Measurements from ENCODE around the gene OPALIN.
A peak's percentile ranks its signal among the peaks of the same experiment; 100 is the strongest.

The OPALIN gene

DNA sequence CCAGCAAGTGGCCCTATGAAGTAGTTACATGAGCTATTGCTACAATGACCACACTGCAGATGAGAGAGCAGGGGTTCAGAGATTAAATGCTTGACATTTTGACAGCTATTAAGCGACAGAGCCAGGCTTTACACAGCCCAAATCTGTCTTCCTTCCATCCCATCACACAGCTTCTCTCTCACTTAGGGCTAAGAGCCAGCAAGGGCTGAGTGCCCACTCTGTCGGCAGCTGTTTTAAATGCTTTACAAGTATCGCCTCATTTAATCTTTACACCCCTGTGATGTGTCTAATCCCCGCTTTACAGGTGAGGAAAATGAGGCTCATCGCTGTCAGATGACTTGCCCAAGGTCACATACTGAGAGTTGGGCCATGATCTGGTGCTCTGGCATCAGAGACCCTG, 15.2 kb upstream of the OPALIN start:
- DNase-seq (ENCODE audit: low spot score) = no peak

DNA sequence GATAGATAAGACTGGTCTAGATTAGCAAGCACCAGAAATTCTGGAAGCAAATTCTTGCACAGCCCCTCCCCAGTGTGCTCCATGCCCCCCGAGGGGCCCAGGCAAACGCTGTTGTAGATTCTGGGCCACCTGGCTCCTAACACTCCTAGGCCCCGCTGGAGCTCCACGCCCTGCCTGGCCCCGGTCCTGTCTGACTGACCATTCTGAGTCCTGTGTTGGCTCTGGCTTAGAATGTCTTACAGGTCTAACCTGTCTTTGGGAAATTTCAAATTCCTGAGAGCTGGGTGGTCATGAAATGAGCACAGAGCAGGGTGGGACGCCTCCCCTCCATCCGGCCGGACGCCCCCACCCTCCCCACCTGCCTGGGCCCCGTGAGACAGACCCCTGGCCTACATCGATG, 12.6 kb upstream of the OPALIN start:
- no peak for DNase-seq (ENCODE audit: low spot score)

DNA sequence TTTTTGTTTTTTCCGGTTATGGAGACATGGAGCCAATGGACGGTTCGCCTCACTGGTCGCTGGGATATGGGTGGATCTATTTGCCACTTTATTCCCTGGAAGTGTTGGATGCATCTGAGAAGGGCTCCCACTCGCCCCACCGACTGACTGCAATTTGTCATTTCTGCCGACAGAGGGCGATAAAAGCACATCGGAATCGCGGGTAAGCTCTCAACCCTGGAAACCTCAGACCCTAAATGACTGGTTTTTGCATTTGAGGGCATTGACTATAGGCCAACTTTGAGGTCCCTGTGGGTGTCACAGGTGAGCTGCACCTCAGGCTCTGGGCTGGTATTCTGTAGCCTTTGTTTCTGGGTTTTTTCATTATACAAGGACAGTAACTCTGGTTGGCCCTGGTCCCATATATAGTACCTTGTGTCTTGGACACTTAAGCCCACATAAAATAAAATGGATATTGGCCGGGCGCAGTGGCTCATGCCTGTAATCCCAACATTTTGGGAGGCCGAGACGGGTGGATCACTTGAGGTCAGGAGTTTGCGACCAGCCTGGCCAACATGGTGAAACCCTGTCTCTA, 11.9 kb upstream of the OPALIN start:
- peak; percentile 63 for DNase-seq (ENCODE audit: low spot score)

DNA sequence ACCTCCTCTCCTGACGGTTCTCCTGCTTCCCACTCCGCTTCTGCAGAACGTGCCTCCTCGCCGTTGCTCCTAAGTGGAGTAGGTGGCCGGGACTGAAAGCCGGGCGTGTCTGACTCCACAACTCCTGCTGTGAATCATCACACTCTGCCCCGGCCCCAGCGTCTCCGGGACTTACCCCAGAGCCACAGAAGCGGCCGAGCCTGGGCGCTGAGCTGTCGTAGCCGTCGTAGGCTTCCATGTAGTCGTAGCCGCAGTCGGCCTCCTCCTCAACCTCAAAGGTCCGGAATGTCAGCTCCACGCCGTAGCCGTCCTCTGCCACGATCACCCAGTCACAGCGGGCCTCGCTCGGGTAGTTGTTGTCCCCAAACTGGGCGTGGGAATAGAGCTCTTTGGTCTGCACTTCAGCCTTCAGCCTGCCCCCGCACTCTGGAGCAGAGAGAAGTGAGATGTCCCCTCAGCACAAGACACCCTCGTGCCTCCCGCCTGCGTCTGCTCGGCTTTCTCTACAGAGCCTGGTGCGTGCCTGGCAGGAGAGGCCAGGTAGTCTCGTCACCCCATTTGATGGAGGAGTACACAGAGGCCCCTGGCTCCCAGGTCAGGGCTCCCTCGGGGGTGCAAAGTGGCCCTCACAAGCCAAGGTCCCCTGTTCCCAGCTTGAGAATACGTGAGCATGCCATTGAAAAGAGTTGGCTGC, 11.2 kb upstream of the OPALIN start:
- peak; percentile 51 for DNase-seq (ENCODE audit: low spot score)

DNA sequence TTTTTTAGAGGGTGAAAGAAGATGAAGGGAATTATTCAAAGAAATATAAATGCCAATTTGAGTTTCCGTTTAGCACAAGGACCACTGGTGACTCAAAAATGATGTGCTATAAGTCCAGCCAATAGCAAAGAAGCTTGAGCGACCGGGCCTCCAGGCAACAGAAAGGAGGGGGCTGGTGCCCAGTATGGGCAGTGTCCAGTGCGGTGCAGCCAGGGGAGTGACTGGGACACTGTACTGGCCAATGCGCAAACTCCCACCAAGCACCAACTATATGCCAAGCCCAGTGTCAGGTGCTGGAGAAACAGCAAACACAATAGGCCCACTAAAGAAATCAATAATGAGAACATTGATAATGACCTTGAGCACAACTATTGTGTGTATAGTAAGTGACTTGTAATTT, 10.2 kb upstream of the OPALIN start:
- no peak for DNase-seq (ENCODE audit: low spot score)

DNA sequence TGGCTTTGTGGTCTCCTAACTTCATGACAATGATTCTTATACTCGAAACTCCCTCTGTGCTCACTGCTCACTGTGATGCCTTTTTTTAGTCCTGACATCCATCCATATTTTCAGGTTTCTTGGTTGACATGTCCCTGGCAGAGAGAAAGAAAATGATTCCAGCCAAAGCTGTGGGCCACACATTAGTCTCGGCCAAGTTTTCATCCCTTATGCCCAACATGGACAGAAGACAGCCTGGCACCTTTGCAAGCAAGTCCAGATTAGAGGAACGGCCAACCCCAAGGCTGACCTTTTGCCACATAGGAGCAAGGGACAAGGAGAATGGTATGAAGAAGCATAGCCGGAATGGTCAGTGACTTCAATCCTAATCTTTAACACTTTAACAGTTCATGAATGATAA, 8.7 kb upstream of the OPALIN start:
- DNase-seq (ENCODE audit: low spot score) = no peak

DNA sequence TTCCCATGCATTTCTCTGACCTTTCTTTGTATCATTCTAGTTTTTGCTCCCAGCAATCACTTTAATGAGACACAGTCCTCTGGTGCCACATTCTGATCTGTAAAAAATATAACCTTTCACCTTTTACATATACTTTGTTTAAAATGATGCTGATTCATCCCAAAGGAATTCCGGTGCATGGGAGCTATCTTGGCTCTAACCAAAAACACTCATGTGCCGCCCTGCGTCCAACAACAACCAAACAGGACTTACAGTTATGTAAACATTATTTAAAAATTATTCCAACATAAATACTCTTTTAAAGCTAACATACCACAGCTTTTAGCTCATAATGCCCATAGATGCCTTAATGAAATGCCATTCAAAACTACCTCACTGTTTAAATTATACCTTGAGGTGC, 7.7 kb upstream of the OPALIN start:
- peak; percentile 24 for DNase-seq (ENCODE audit: low spot score)

DNA sequence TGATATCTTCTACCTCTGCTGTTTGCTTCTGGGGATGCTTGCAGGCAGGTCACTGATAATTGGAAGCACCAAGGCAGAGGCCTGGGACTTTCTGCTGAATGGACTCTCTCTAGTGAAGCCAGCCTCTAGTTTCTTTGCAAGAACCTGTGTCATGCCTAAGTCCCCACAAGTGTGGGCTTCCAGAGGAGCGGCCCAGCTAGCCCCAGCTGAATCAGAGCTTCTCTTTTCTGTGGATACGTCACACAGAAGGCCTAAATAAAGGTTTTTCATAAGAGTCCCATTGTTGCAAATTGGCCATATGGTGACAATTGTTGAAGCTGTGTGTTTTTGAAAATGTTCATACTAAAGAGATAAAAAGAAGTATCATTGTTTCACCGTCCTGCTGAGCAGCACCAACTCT, 6.8 kb upstream of the OPALIN start:
- no peak for DNase-seq (ENCODE audit: low spot score)

DNA sequence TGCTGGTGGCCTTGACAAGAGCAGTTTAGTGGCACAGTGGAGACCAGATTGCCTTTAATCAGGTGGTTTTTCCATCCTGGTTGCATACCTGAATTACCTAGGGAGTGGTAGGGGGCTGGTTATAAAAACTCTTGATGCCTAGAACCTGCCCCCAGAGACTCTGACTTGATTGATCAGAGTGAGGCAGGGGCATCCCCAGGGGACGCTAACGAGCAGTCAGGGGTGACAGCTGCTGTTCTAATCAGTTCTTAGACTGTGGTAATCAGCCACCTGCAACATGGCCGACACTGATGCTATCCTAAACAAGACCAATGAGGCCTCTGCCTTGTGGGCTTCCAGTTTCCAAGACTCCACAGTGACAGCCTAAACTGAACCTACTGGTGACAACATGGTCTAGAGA, 2.0 kb upstream of the OPALIN start:
- DNase-seq (ENCODE audit: low spot score) = no peak

DNA sequence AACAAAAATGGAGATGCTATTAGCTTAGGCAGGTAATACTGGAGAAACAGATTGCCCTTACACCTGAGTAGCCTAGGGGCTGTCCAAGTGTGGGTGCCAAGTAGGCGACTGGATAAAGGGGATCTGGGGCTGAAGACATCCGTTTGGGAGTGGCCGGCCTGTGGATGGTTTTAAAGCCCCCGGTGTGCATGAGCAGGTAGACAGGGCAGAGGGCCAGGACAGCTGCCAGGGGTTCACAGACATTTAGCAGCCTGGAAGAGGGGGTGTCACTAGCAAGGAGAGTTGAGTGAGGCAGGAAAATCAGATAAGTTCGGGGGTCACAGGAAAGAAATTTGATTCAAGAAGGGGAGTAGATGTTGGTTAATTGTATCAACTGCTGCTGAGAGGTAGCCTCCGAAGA, 1.5 kb upstream of the OPALIN start:
- no peak for DNase-seq (ENCODE audit: low spot score)

DNA sequence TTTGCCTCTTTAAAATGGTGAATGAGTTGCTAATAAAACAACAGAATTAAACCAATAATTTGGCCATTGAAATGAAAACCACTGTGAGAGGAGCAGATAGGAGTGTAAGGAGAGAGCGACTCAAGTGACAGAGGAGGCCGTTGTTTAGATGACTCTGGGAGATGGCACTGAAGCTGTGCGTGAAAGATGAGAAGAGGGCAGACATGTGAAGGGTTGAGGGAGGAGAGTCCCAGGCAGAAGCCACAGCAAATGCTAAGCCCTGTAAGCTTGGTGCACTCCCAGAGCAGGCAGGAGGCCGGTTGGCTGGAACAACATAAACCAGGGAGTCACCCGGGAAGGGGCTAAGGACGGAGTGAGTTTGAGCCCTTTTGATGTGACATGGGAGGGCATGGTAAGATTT, 814 bp upstream of the OPALIN start:
- no peak for DNase-seq (ENCODE audit: low spot score)

DNA sequence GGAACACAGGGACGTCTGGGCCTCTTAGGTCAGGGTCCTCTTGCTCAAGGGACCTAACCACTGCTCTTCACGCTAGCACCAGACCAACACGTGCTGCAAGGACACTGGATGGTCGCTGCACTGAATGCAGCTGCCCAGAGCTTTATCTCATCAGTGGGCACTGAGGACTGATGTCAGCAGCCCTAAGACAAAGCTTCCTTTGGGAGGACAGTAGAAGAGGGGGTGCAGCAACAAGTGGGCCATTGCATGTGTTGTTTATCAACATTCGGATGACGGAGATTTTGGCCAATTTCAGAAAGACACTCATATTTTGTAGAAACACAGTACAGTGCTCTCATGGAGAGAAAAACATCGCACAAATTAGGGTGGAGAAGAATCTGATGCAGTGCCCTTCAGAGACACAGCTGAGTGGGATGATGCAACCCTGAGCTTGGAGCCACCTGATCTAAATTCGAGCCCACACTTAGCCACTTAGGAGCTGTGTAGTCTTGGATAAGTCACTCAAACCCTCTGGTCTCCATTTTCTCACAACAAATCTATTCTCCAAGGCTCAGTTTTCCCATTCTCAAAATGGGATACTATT, 1.7 kb downstream of the OPALIN start:
- no peak for DNase-seq (ENCODE audit: low spot score)

DNA sequence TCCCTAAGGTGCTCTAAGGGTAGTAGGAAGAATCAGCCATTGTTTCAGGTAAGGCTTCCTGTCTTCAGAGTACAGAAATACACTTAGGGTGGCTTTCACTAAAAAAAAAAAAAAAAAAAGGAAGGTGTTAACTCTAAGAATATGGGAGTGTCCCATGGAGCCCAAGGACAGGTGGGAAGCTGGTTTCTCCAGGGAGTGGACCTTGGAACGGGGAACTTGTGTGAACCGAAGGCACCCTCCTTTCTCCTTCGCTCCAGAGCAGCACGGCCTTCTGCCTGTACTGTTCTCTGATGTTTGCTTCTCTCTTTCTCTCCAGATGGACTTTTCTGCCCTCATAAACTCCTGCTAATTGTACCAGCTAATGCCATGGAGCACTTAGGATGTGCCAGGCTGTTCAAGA, 6.2 kb downstream of the OPALIN start:
- no peak for DNase-seq (ENCODE audit: low spot score)

DNA sequence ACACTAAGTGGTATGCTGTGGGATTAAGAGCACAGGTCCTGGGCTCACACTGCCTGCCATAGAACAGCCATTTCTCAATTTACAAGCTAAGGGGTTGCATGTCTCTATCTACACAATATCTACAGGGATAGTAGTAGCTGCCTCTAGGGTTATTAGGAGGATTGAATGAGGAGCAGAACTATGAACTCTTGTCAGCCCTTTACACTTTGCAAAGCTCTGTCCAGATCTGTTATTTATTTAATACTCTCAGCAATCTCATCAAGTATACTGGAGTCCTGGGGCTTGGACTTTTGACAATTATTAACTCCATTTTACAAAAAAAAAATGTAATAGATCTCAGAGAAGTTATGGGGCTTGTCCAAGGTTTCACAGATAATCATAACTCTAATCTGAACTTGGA, 6.8 kb downstream of the OPALIN start:
- DNase-seq (ENCODE audit: low spot score) = no peak

DNA sequence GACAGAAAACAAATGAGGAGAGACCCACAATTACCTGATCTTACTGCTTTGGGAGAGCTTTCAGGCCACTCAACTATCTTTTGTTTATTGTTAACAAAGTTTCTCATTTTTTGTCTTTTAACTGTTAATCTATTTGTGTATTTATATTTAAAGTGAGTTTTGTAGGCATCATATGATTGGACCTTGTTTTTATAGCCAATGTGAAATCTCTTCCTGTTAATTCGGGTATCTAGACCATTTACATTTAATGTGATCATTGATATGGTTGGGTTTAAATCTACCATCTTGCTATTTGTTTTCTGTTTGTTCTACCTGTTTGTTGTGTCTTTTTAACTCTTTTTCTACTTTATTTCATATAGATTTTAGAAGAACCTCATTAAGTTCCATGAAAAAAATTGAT, 12.5 kb downstream of the OPALIN start:
- DNase-seq (ENCODE audit: low spot score) = no peak

DNA sequence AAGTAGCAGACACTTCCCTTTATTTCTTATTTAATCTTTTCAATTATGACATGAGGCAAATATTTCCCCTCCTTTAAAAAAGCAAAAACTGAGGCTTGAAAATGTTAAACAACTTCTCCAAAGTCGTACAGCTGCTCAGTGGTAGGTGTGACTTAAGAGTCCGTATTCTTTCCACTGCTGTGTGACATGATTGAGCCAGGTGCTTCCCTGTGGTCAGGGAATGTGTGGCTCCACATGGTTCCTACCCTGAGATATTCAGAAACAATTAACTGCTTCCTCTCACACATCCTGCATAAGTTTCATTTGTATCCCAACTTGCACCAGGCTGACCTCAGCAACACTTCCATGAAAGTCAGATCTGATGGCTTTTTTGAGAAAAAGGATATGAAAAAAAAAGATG, 13.6 kb downstream of the OPALIN start:
- no peak for DNase-seq (ENCODE audit: low spot score)

DNA sequence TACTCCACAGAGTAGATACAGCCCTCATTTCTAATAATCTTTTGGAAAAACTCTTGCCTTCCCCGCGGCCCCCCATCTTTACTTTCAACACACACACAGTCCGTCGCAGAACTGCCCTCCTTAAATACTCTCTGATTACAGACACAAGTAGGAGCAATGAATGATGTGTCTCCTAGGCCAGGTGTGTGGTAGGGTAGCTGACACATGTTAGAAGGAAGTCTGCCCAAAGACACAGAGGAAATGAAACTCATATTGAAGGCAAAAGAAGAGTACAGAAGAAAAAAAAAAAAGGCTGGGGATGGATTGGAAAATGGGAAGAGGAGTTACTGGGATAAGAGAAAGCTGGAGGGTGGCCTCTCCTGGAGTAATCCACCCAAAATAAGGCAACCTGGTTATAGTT, 14.6 kb downstream of the OPALIN start:
- no peak for DNase-seq (ENCODE audit: low spot score)

DNA sequence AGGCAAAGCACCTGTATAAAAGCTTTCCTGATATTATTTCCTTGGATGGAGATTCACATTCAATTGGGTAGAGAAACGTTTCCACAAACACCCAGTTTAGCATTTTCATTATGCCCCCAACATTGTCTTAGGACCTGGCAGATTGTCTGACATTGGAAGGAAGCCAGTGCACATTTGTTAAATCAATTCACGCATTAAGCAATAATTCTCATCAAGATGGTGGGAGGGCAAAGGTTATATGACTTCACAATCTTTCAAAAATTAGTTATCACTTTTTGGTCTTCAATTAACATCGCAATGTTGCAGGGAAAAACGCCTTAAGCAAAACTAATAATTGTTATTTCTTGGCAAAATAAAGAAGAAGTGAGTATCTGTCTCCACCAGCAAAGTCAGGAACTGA, 16.4 kb downstream of the OPALIN start:
- no peak for DNase-seq (ENCODE audit: low spot score)

DNA sequence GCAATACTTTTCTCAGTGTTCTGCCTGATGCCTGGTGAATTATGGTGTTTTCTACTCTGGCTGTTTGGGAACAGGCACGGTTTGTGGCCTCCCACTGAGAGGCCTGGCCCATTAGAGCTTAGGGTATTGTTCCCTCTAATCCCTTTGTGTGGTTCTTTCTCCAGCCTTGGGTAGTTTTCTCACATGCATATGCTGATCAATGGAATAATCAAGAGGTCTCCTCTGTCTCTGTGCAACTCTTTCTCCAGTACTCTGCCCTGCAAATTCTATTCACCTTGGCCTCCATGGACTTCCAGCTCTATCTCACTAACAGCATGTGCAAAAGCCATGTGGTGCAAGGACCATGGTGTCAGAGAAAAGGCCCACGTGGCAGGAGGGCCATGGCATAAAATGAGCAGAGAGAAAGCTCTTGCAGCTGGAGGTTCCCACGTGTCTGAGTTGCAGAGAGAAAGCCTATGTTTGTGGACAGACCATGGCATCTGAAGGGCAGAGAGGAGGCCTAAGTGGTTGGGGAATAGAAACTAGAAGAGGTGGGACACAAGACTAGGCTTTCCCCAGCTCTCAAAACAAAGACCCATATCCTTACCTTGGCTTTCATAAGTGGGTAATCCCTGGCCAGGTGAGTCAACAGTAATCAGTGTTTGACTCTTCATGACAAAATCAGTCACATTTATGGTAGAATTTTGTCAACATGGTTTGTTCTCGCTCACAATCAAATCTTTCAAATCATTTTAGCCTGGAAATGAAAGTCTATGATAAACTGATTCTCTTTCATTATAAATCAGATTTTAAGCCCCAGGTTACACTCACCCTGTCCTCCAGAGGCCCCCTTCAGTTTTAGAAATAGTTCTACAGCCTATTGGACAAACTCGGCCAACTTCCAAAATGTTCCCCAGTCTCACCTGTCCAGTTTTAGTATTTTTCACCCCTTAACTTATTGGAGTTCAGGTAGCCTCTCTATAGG, 17.3 kb downstream of the OPALIN start:
- no peak for DNase-seq (ENCODE audit: low spot score)

DNA sequence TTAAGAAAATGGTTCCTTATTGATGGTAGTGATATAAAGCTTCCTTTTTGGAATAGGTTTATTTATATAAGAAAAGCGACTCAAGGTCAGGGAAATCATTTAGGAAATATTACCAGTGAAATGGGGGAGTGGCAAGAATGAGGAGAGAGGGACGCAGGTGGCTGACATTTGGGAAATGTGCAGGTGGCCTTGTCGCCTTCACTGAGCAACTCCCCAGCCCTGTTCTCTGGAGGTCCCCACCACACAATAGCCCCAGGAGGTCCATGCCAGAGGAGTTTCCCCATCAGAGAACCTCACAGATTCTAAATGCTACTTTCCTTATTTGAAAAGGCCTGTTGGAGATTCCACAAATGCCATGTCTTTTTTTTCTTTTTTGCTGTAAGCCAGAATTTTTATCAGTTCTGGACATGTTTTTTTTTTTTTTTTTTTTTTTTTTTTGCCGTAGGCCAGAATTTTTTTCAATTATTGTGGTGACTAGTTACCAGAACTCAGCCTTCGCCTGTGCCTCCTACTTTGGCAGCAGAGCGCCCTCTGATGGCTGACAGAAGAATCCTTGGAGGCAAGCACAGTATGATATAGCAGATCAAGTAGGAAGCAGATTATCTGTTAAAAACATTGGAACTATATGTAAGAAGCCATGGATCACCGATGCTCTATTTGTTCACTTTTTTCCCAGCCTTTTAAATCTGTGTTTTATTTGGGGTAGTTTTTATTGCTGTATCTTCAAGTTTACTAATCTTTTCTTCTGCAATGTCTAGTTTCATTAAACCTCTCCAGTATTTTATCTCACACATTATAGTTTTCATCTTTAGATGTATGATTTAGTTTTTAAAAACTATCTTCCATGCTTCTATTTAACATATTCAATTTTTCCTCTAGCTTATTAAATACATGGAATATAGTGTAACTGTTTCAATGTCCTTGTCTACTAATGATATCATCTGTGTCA, 18.6 kb downstream of the OPALIN start:
- peak; percentile 27 for DNase-seq (ENCODE audit: low spot score)

DNA sequence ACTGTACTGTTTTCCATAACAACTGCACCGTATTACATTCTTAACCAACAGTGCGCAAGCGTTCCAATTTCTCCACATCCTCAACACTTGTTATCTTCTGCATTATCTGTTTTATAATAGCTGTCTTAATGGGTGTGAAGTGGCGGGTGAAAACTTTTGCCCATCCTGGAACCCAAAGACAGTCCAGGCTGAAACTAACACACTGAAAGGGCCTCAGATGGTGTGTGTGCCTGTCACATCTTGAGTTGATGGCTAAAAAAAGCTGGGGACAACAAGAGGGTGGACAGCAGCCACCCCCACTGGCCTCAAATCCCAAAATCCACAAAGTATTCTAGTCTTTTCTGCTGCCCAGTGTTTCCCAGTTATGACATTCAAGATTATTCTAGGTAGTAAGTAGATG, 19.4 kb downstream of the OPALIN start:
- DNase-seq (ENCODE audit: low spot score) = no peak
